K562 (cell line): Measurements from ENCODE around the gene LIX1. TPM values are rescaled to one million over a fixed set of nuclear protein-coding genes. Genes with fewer than 3 reads are reported as not detected.

Experiments
- E2F3 ChIP-seq: fragments of 250-450 bp; sonication (Bioruptor Pico); IDR thresholded peaks from 2 replicates; pipeline ENCODE4 v1.4.0; 2020; ENCODE audit warnings: mild to moderate bottlenecking
- NR4A1 ChIP-seq, 2 experiments: fragments of 250-450 bp in 1 of 2; fragments of 450-650 bp in 1 of 2; sonication (Bioruptor Pico) in 1 of 2; IDR thresholded peaks; 2 replicates each; pipeline versions ENCODE4 v1.4.0 to v1.6.1; 2016 to 2020; ENCODE audit warnings: mild to moderate bottlenecking in 2 of 2, missing compliant biosample characterization in 1 of 2, missing genetic modification characterization in 1 of 2, moderate library complexity in 1 of 2
- RREB1 ChIP-seq: fragments of 250-450 bp; sonication (Bioruptor Pico); IDR thresholded peaks from 2 replicates; pipeline ENCODE4 v1.4.0; 2020
- SMARCA4 ChIP-seq: fragments of 450-650 bp; IDR thresholded peaks from 2 replicates; pipeline ENCODE4 v1.6.1; 2016
- TSHZ1 ChIP-seq: fragments of 250-450 bp; sonication (Bioruptor Pico); IDR thresholded peaks from 2 replicates; pipeline ENCODE4 v1.4.0; 2020; ENCODE audit warnings: mild to moderate bottlenecking, moderate library complexity
- ZKSCAN1 ChIP-seq: fragments of 150-350 bp; IDR thresholded peaks from 2 replicates; pipeline ENCODE4 v1.6.1; 2016; ENCODE audit warnings: low read depth, low read length
- ZNF589 ChIP-seq: fragments of 200-800 bp; sonication (Bioruptor generic); IDR thresholded peaks from 2 replicates; pipeline ENCODE4 v1.6.1; 2016; ENCODE audit warnings: low read depth, missing genetic modification characterization, missing compliant biosample characterization
- polyA plus RNA-seq, 8 experiments: library from polyadenylated mRNA; depleted of rRNA in 4 of 8; stranded (reverse) in 5 of 8; unstranded in 3 of 8; fragments of >200 nt; fragmentation: Nextera tagmentation in 2 of 8; fragmentation: Illumina TruSeq in 1 of 8; extraction: Ambion mirVana in 2 of 8; extraction: Trizol in 1 of 8; gene quantifications; 2 replicates each; pipeline versions ENCODE4 v1.2.1 to v1.2.3, GENCODE V29; 2011 to 2014; ENCODE audit warnings: inconsistent platforms in 1 of 8, missing spikeins in 1 of 8
- total RNA-seq, 7 experiments: library from RNA; depleted of rRNA in 6 of 7; stranded (reverse); fragments of >200 nt in 6 of 7; fragmentation: Illumina TruSeq in 2 of 7; extraction: Trizol in 2 of 7; gene quantifications; 2 replicates each; pipeline versions ENCODE4 v1.2.1 to v1.2.3, GENCODE V29; 2011 to 2021; ENCODE audit warnings: low replicate concordance in 1 of 7

The LIX1 gene
- total and polyA plus RNA-seq, 9 of the 15 experiments (the other 6 are each of a cell fraction or from before 2014, with no cell fraction given), result 0.01 to 0.18 TPM; not detected in 7

GRCh38 chr5:97089149-97089801 is 53.1 kb downstream of the LIX1 start (continued):
- TF ChIP-seq RREB1 (CRISPR knock-in tag) (0 out of 2 replicates have a peak, but pooled peaks have one; percentile 73), ZKSCAN1 (no peak), NR4A1 (CRISPR knock-in tag; IDR thresholded peaks at IDR 0.05) (no peak), NR4A1 (tag; IDR thresholded peaks at IDR 0.05) (no peak), TSHZ1 (CRISPR knock-in tag) (no peak), SMARCA4 (0 out of 2 replicates have a peak, but pooled peaks have one; percentile 40), ZNF589 (CRISPR knock-in tag) (0 out of 2 replicates have a peak, but pooled peaks have one; percentile 30), E2F3 (CRISPR knock-in tag) (no peak)
